HepG2 (cell line): Measurements from ENCODE around the gene RAB8A. TPM values are rescaled to one million over a fixed set of nuclear protein-coding genes. Genes with fewer than 3 reads are reported as not detected.

Experiments
- BHLHE40 ChIP-seq: IDR thresholded peaks from 2 replicates; pipeline ENCODE4 v1.6.1; 2011; ENCODE audit warnings: low read length, improper control_type of control experiment
- EZH2 ChIP-seq: conservative IDR thresholded peaks from 2 replicates; pipeline ENCODE4 v1.6.1; 2012; ENCODE audit warnings: mild to moderate bottlenecking, low read depth, low read length, moderate library complexity
- GABPB1 ChIP-seq: IDR thresholded peaks from 2 replicates; pipeline ENCODE4 v1.6.1; 2016; ENCODE audit warnings: mild to moderate bottlenecking, missing genetic modification reagents, moderate library complexity, missing compliant biosample characterization
- JUND ChIP-seq: sonication (generic); formaldehyde crosslinking; IDR thresholded peaks from 2 replicates; pipeline ENCODE4 v1.8.0; 2022; ENCODE audit warnings: mild to moderate bottlenecking, missing genetic modification reagents
- MAX ChIP-seq: IDR thresholded peaks from 2 replicates; pipeline ENCODE4 v1.6.1; 2012; ENCODE audit warnings: inconsistent platforms
- MEIS2 ChIP-seq: sonication (generic); formaldehyde crosslinking; IDR thresholded peaks from 2 replicates; pipeline ENCODE4 v1.9.0; 2021; ENCODE audit warnings: mild to moderate bottlenecking, missing genetic modification reagents
- POLR2AphosphoS5 ChIP-seq: IDR thresholded peaks from 2 replicates; pipeline ENCODE4 v1.6.1; 2012; ENCODE audit warnings: low read depth, low read length
- POLR2G ChIP-seq: fragments of 200-400 bp; formaldehyde crosslinking; IDR thresholded peaks from 2 replicates; pipeline ENCODE4 v1.6.1; 2018; ENCODE audit warnings: mild to moderate bottlenecking, low read depth, low read length, moderate library complexity
- RFX1 ChIP-seq: fragments of 450-650 bp; IDR thresholded peaks from 2 replicates; pipeline ENCODE4 v1.6.1; 2017
- RFXAP ChIP-seq: sonication (generic); formaldehyde crosslinking; IDR thresholded peaks from 2 replicates; pipeline ENCODE4 v1.4.0; 2020; ENCODE audit warnings: missing genetic modification reagents, borderline replicate concordance
- RXRA ChIP-seq: sonication (generic); formaldehyde crosslinking; IDR thresholded peaks from 2 replicates; pipeline ENCODE4 v1.5.1; 2020; ENCODE audit warnings: missing genetic modification reagents
- SAP130 ChIP-seq: IDR thresholded peaks from 2 replicates; pipeline ENCODE4 v1.6.1; 2016; ENCODE audit warnings: low read depth
- TSC22D2 ChIP-seq: sonication (generic); formaldehyde crosslinking; IDR thresholded peaks from 2 replicates; pipeline ENCODE4 v1.5.1; 2020; ENCODE audit warnings: missing genetic modification reagents, mild to moderate bottlenecking, borderline replicate concordance
- ZFYVE20 ChIP-seq: sonication (generic); formaldehyde crosslinking; IDR thresholded peaks from 2 replicates; pipeline ENCODE4 v1.8.0; 2023; ENCODE audit warnings: low read depth, mild to moderate bottlenecking, moderate library complexity, missing genetic modification reagents, borderline replicate concordance
- ZNF281 ChIP-seq: sonication (generic); formaldehyde crosslinking; IDR thresholded peaks from 2 replicates; pipeline ENCODE4 v1.4.0; 2020; ENCODE audit warnings: missing genetic modification reagents, borderline replicate concordance
- ZNF607 ChIP-seq: sonication (generic); formaldehyde crosslinking; IDR thresholded peaks from 2 replicates; pipeline ENCODE4 v1.5.1; 2020; ENCODE audit warnings: missing genetic modification reagents, mild to moderate bottlenecking, borderline replicate concordance
- ZSCAN9 ChIP-seq: IDR thresholded peaks from 2 replicates; pipeline ENCODE4 v1.6.1; 2016; ENCODE audit warnings: borderline replicate concordance
- polyA plus RNA-seq, 8 experiments: library from polyadenylated mRNA; depleted of rRNA in 3 of 8; stranded (reverse) in 7 of 8; unstranded in 1 of 8; fragments of >200 nt; fragmentation: Illumina TruSeq in 4 of 8; extraction: Trizol in 4 of 8; gene quantifications; 2 replicates each; pipeline versions ENCODE4 v1.2.1 to v1.2.3, GENCODE V29; 2011 to 2016; ENCODE audit warnings: low read depth in 4 of 8, missing spikeins in 1 of 8, mixed read lengths in 1 of 8; ENCODE audit not compliant: insufficient read depth in 1 of 8
- total RNA-seq, 5 experiments: library from RNA; depleted of rRNA; stranded (reverse); fragments of >200 nt; fragmentation: Illumina TruSeq; extraction: Trizol; gene quantifications; 2 replicates each; pipeline ENCODE4 v1.2.3, GENCODE V29; 2016; ENCODE audit warnings: low read depth in 1 of 5
- TF ChIP-seq, protein P1 (sequence below): sonication (generic); formaldehyde crosslinking; IDR thresholded peaks from 2 replicates; pipeline ENCODE4 v1.4.0; 2020; ENCODE audit warnings: missing genetic modification reagents
- TF ChIP-seq, protein P2 (sequence below): sonication (generic); formaldehyde crosslinking; IDR thresholded peaks from 2 replicates; pipeline ENCODE4 v1.9.0; 2021; ENCODE audit warnings: missing genetic modification reagents, mild to moderate bottlenecking, borderline replicate concordance

The RAB8A gene
- total and polyA plus RNA-seq, 2 of the 13 experiments (the other 11 are each of a cell fraction or from before 2014, with no cell fraction given): 36.7 to 45.0 TPM

- TF ChIP-seq, protein P1, sequence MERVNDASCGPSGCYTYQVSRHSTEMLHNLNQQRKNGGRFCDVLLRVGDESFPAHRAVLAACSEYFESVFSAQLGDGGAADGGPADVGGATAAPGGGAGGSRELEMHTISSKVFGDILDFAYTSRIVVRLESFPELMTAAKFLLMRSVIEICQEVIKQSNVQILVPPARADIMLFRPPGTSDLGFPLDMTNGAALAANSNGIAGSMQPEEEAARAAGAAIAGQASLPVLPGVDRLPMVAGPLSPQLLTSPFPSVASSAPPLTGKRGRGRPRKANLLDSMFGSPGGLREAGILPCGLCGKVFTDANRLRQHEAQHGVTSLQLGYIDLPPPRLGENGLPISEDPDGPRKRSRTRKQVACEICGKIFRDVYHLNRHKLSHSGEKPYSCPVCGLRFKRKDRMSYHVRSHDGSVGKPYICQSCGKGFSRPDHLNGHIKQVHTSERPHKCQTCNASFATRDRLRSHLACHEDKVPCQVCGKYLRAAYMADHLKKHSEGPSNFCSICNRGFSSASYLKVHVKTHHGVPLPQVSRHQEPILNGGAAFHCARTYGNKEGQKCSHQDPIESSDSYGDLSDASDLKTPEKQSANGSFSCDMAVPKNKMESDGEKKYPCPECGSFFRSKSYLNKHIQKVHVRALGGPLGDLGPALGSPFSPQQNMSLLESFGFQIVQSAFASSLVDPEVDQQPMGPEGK (CRISPR knock-in tag): no peak
- TF ChIP-seq ZNF281 (CRISPR knock-in tag) (no peak), SAP130 (CRISPR knock-in tag) (0 out of 2 replicates have a peak, but pooled peaks have one; percentile 3), ZFYVE20 (CRISPR knock-in tag) (no peak), RFXAP (CRISPR knock-in tag) (no peak), BHLHE40 (no peak), EZH2 (no peak), TSC22D2 (CRISPR knock-in tag) (no peak), JUND (CRISPR knock-in tag) (no peak), RFX1 (no peak), MEIS2 (CRISPR knock-in tag) (no peak), ZNF607 (CRISPR knock-in tag) (0 out of 2 replicates have a peak, but pooled peaks have one; percentile 36), ZSCAN9 (CRISPR knock-in tag) (0 out of 2 replicates have a peak, but pooled peaks have one; percentile 1), POLR2AphosphoS5 (no peak), RXRA (CRISPR knock-in tag) (peak; percentile 19; the same call in 1 of the 2 replicates), POLR2G (peak; percentile 58; the same call in 1 of the 2 replicates), MAX (peak; percentile 28; the same call in 1 of the 2 replicates), GABPB1 (CRISPR knock-in tag) (no peak)
- TF ChIP-seq, protein P2, sequence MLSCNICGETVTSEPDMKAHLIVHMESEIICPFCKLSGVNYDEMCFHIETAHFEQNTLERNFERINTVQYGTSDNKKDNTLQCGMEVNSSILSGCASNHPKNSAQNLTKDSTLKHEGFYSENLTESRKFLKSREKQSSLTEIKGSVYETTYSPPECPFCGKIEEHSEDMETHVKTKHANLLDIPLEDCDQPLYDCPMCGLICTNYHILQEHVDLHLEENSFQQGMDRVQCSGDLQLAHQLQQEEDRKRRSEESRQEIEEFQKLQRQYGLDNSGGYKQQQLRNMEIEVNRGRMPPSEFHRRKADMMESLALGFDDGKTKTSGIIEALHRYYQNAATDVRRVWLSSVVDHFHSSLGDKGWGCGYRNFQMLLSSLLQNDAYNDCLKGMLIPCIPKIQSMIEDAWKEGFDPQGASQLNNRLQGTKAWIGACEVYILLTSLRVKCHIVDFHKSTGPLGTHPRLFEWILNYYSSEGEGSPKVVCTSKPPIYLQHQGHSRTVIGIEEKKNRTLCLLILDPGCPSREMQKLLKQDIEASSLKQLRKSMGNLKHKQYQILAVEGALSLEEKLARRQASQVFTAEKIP (CRISPR knock-in tag): no peak
Measured at GRCh38 chr19:16075430-16076153, 36.1 kb upstream of the RAB8A start (continued).
